DMS 273 (cell line): ENCODE data around the gene GADD45GIP1.
"Not testable (repeated sequence)": the region's sequence is repeated elsewhere in the genome, so short reads cannot be mapped to it uniquely, and the experiment has no call there.

Experiments
- DNase-seq: peaks from one replicate; lab custom pipeline; 2025; ENCODE audit not compliant: unreplicated experiment; lab: John Stamatoyannopoulos, UW

The GADD45GIP1 gene

DNA sequence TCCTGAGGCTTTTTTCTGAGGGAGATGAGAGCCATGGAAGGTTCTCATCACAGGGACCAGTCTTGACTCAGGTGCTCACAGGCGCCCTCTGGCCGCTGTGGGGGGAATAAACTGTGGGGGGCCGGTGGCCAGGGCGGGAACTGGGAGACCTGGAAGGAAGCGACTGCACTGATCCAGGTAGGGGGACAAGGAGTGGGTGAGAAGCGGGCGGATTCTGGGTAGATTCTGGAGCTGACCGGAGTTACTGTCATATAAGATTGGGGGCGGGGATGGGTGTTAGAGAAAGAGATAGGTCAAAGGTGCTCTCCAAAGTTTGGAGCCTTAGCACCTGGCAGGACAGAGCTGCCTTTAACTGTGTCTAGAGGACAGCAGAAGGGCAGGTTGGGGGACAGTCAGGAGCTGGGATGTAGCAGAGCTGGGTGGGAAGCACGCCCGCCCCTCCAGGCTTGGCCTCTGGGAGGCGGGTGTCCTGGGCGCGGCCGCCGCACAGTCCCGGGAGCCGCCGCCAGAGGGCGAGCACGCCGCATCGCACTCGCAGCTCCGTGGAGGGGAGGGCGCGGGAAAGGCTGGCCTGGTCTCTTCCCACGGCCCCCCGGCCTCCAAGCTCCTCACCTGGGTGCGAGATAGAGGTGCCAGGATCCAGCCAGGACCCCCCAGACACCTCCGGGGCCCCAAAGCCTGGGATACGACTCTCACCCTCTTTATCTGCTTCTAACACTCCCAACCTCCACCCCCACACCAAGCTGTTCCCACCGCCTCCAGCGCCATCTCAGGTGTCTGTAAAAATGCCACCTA is 8.2 kb upstream of the GADD45GIP1 start:
- peak; percentile 91 for DNase-seq

DNA sequence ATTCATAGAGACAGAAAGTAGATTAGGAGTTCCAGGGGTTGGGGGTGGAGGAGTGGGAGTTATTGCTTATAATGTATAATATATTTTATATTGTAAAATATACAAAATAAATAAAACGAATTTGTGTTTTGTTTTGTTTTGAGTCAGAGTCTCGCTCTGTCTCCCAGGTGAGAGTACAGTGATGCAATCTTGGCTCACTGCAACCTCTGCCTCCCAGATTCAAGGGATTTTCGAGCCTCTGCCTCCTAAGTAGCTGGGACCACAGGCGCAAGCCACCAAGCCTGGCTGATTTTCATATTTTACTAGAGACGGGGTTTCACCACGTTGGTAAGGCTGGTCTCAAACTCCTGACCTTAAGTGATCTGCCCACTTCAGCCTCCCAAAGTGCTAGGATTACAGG is 2.5 kb upstream of the GADD45GIP1 start:
- DNase-seq: no peak

DNA sequence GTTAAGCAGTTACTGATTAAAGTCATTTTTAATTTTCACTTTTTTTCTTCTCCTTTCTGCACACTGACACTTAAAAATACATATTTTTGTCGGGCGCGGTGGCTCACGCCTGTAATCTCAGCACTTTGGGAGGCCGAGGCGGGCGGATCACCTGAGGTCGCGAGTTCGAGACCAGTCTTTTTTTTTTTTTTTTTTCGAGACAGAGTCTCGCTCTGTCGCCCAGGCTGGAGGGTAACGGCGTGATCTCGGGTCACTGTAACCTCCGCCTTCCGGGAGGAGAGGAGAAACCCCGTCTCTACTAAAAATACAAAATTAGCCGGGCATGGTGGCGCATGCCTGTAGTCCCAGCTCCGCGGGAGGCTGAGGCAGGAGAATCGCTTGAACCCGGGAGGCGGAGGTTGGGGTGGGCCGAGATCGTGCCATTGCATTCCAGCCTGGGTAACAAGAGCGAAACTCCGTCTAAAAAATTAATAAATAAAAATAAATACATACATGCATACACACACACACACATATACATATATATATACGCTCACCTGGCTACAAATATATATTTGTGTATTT is 448 bp upstream of the GADD45GIP1 start:
- not testable (repeated sequence) for DNase-seq

DNA sequence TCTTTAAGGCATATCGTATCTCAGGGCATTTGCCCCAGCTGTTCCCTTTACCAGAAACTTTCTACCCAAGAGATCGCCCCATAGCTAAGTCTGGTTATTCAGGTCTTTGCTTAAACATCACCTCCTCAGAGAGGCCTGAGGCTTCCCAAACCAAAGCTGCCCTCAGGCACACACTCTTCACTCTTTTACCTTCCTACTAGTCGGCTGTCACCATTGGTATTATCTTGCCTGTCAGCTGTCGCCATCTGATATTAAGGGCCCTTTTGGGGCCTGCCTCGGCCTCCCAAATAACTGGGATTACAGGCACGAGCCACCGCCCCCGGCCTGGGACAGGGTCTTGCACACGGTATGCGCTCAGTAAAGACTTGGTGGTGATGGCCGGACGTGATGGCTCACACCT is 1.0 kb downstream of the GADD45GIP1 start:
- peak; percentile 49 for DNase-seq

DNA sequence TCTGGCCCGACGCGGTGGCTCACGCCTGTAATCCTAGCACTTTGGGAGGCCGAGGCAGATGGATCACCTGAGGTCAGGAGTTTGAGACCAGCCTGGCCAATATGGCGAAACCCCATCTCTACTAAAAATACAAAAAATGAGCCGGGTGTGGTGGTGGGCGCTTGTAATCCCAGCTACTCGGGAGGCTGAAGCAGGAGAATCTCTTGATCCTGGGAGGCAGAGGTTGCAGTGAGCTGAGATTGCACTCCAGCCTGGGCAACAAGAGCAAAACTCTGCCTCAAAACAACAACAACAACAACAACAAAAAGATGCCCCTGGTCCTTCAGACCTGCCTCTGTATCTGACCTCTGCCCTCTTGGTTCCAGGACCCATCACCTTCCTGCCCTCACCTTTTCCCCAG is 1.4 kb downstream of the GADD45GIP1 start:
- DNase-seq: not testable (repeated sequence)

DNA sequence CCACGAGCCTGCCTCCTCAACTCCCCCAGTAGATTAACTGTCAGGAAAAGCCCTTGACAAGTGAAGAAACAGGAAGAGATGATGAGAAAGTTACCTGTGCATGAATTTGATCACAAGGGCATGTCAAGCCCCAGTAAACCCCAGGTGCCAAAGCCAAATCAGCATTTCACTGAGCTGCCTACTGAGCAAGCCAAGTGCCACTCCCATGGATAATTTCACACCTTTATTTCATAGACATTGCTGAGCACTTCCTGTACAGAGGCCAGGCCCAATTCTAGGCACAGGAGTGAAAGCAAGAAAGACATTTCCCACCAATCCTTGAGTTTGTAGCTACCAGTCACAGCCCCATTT is 2.4 kb downstream of the GADD45GIP1 start:
- DNase-seq: no peak

DNA sequence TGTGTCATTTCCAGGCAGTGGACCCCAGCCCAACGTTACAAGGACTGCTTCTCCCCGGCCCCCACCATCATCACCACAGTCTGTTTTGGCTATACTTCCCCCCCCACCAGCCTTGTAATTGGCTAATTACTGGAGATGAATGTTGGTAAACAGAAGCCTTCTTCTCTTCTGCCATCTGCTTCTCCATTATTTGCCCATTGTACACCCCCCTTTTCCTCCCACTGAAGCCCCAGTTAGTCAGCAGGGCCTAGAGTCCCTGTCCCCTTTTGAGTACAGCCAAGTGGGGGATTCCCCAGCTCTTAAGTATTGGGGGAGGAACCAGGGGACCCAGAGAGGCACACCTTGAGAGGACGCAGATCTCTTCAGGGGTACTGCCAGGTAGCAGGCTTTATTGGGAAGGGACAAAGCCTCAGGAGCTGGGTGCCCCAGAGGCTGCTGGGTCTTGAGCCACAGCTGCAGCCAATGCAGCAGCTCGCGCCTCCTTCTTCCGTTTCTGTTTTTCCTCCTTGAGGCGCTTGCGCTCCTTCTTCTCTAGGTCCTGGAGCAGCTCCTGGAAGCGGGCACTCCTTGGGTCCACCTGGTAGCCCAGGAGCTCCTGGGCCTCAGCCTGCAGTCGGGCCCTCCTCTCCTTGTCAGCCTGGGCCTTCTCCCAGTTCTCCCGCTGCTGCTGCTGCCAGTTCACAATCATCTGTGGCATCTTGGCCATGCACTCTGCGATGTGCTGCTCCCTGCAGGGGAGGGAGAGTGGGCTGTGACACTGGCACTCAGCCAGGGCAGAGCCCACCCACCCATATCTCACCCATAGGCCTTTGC is 3.0 kb downstream of the GADD45GIP1 start:
- DNase-seq: peak; percentile 92

DNA sequence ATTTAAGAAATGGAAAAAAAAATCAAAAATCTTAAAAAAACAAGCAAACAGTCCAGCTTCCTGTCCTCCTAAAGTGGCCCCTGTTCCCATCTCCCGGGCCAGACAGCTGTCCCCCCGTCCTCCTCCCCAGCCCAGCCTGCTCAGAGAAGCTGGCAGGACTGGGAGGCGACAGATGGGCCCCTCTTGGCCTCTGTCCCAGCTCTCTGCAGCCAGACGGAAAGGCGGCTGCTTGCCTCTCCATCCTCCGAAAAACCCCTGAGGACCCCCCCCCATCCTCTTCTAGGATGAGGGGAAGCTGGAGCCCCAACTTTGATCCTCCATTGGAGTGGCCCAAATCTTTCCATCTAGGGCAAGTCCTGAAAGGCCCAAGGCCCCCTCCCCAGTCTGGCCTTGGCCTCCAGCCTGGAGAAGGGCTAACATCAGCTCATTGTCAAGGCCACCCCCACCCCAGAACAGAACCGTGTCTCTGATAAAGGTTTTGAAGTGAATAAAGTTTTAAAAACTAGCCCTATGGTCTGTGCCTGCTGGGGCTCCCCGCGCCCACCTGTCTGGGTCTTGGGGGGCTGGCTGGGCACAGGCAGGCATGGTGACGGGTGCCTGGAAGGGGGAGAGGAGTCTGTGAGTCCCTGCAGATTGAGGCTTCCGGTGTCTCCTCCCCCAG is 3.8 kb downstream of the GADD45GIP1 start:
- peak; percentile 97 for DNase-seq

DNA sequence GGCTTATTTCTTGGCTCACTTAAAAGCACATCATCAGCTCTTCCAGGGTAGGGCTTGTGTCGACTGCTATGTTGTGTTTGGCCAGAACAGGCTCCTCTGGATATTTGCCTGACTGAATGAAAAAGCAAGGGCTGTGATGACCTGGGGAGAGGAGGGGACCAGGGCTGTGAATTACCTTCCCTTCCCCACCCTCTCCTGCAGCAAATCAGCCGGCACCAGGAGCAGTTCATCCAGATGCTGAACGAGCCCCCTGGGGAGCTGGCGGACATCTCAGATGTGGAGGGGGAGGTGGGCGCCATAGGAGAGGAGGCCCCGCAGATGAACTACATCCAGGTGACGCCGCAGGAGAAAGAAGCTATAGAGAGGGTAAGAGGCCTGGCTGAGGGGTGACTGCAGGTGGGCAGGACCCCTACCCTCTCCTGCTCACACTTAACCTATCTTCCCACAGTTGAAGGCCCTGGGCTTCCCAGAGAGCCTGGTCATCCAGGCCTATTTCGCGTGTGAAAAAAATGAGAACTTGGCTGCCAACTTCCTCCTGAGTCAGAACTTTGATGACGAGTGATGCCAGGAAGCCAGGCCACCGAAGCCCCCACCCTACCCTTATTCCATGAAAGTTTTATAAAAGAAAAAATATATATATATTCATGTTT is 4.4 kb downstream of the GADD45GIP1 start:
- DNase-seq: peak; percentile 91

DNA sequence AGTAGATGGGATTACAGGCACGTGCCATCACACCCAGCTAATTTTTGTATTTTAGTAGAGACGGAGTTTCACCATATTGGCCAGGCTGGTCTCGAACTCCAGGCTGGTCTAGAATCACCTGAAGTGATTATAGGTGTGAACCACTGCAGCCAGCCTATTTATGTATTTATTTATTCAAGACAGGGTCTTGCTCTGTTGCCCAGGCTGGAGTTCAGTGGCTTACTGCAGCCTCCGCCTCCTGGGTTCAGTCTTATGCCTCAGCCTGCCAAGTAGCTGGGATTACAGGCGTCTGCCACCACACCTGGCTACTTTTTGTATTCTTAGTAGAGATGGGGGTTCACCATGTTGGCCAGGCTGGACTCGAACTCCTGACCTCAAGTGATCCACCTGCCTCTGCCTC is 5.0 kb downstream of the GADD45GIP1 start:
- peak; percentile 73 for DNase-seq

DNA sequence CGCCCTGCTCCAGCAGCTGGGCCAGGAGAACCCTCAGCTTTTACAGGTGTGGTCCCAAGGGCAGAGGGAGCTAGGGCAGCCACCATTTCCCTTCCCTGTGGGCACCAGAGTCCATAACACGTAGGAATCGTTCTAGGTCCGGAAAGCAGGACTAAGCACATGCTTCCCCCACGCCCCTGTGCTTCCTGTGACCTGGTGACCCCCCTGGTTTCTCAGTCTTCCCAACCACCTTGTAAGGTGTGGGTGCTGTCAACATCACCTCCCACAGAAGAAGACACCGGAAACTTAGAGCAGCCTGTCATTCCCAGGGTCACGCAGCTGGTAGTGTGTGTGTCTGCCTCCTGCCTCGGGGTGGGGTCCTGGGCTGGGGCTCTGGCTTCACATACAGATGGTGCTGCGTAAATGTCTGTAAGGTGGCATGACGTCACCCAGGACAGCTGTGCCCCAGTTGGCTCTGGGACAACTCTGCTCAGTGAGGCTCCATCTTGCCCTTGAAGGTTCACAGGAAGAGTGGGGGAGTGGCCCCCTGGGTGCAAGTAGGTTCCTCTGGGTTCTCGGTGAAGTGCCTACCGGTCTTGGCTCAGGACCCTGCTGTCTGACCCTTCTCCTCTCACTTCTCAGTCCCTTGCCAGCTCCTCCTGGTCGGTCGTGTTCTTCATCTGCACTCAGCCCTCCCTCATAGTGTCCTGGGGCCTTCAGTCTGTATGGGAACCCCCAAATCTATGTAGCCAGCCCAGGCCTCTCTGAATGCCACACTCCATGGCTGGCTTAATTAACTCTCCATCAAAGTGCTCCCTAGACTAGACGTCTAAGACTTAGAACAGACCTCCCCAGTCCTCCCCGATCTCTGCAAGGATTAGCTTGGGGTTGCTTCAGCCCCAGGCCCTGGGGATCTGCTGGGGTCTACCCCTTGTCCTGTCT is 7.4 kb downstream of the GADD45GIP1 start:
- DNase-seq: peak; percentile 86

DNA sequence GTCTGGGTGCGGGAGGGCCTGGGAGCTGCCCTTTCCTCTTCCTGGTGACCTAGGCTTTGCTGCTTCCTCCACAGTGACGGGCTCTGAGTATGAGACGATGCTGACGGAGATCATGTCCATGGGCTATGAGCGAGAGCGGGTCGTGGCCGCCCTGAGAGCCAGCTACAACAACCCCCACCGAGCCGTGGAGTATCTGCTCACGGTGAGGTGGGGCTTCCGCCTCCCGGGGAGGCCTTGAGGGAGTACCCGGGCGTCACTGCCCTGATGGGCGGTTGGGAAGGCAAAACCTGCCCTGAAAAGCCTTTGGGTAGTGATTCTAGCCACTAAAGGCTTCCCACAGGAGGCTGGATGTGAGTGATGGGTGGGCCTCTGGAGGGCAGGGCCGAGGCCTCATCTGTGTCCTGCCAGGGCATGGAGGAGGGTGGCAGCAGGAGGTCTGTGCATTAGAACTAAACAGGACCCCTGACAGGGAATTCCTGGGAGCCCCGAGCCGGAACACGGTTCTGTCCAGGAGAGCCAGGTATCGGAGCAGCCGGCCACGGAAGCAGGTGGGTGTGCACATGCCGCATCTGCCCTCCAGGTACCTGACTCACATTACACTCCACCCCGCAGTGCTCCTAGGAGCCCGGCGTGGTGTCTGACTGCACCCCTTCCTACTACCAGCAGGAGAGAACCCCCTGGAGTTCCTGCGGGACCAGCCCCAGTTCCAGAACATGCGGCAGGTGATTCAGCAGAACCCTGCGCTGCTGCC is 8.2 kb downstream of the GADD45GIP1 start:
- DNase-seq: no peak

DNA sequence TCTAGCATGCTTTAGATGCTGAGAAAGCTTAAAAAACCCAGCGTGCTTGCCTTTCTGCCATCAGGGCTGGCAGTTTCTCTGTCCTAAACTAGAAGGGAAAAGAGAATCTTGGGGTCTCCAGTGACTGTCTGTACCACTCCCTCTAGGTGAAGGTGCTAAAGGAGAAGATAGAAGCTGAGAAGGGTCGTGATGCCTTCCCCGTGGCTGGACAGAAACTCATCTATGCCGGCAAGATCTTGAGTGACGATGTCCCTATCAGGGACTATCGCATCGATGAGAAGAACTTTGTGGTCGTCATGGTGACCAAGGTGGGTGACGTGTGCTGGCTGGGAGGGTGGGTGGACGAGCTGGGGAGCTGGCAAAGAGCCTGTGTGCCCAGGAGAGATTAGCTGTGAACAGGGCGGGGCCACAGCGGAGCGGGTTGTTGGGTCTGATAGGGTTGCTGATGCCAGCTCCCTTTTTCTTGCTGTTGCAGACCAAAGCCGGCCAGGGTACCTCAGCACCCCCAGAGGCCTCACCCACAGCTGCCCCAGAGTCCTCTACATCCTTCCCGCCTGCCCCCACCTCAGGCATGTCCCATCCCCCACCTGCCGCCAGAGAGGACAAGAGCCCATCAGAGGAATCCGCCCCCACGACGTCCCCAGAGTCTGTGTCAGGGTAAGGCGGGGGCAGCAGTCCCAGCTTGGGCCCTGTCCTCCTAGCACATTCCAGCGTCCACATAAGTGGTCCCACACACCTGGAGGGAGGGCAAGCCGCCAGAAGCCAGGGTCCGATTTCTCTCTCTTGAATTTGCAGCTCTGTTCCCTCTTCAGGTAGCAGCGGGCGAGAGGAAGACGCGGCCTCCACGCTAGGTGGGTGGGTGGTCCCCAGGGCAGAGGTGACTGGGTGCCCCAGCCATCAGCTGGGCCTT is 9.1 kb downstream of the GADD45GIP1 start:
- DNase-seq: no peak

DNA sequence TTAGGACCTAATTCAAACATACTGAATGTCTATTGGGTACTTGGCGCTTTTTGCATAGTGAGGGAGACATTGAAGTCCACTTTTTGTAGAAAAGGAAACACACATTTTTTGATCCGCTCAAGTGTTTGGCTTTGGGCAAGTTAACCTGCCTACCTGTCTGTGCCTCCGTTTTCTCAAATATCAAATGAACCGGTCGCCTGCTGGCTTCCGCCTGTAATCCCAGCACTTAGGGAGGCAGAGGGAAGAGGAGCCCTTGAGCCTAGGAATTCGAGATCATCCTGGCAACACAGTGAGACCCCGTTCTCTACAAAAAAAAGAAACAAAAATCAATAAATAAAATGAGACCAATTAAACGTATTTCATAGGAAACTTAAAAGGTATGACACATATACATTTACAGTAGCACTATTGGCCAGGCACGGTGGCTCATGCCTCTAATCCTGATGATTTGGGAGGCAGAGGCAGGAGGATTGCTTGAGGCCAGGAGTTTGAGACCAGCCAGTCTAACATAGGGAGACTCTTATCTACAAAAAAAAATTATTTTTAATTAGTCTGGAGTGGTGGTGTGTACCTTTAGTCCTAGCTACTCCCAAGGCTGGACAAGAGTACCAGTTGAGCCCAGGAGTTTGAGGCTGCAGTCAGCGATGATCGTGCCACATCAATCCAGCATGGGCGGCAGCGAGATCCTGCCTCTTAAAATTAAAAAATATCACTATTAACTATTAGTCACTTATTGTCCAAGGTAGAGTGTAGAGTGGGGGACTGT is 10.1 kb downstream of the GADD45GIP1 start:
- DNase-seq: no peak

DNA sequence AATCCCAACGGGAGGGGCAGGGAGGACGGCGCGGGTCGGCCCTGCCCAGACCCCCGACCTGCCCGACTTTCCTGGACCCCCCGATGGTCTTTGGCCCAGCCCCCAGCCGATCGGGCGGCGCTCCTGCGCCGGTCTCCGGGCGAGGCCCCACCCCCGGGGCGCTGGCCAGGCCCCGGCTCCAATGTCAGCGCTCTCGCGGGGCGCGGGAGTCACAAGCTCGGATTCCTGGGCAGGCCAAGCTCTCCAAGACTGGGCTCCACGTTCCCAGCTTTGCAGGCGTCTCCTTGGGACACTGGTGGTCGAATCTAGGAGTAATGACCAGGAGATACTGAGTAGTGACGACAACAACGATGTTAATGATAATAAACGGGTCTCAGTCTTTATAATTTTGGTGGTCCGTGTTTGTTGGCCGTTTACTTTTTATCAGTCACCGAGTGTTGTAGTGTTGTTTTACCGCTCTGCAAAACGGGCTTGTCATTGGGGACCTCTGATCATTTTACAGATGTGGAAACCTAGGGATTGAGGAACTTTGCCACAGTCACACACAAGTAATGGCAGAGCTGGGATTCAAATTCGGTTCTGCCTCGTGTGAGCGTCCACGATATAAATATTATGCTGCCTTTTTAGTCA is 10.8 kb downstream of the GADD45GIP1 start:
- peak; percentile 93 for DNase-seq

DNA sequence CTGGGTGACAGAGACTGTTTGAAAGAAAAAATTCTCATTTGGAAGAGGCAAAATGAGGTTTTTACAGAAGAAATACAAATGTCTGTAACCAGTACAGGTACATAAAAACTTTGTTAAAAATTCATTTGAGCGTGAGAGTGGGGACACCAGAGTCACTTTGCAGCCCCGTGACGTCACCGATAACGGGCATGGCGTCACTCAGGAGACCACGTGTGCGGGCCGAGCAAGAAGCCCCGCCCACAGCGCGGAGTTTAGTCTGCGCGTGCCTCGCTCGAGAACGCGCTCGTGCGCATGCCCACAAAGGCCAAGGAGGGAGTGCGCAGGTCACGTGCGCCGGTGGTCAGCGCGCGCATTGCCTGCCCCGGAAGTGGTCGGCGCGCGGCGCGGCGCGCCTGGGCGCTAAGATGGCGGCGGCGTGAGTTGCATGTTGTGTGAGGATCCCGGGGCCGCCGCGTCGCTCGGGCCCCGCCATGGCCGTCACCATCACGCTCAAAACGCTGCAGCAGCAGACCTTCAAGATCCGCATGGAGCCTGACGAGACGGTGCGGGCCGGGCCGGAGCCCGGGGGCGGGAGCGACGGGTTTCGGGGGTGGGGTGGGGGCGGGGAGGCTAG is 11.4 kb downstream of the GADD45GIP1 start, which contains the start of gene RAD23A:
TSS of gene RAD23A (plus strand) at position 384 of the 613 bp plus-strand sequence. CDS start at position 471, 87 bp downstream.
- DNase-seq: peak; percentile 100
